OCI-LY7 (cell line): ENCODE measurements around the gene FAM107B. TPM values are rescaled to one million over a fixed set of nuclear protein-coding genes. Genes with fewer than 3 reads are reported as not detected.
A peak's percentile ranks its signal among the peaks of the same experiment; 100 is the strongest.

Experiments
- BruUV-seq: library from RNA; stranded (reverse); fragments of 400-500 nt; replicated peaks from 2 replicates; lab custom pipeline; 2021; lab: Mats Ljungman, UMichigan
- CTCF ChIA-PET: fragments of 300-600 bp; sonication (Branson Sonifier 250); formaldehyde crosslinking; loops from one replicate; lab custom pipeline; 2022; ENCODE audit warnings: antibody characterized with exemption; ENCODE audit not compliant: unreplicated experiment; lab: Charles Lee
- POLR2A ChIA-PET: fragments of 300-600 bp; sonication (Branson Sonifier 250); formaldehyde crosslinking; loops from one replicate; lab custom pipeline; 2022; ENCODE audit warnings: antibody characterized with exemption; lab: Charles Lee
- DNase-seq: peaks from one replicate; pipeline ENCODE4 v3.0.0-alpha.2; 2015; ENCODE audit warnings: low spot score
- H2AFZ ChIP-seq: fragments of 200-600 bp; sonication (generic), shearing (Covaris generic); 2 replicates; pipeline ENCODE4 v1.6.1; 2014; ENCODE audit warnings: mild to moderate bottlenecking, antibody characterized with exemption, low read length, moderate library complexity
- H3K27ac ChIP-seq: fragments of 200-600 bp; sonication (generic); 2 replicates; pipeline ENCODE4 v1.5.1; 2014; ENCODE audit warnings: mixed run types, low read depth, mild to moderate bottlenecking, moderate library complexity, low read length, inconsistent platforms; ENCODE audit not compliant: poor library complexity, severe bottlenecking
- H3K36me3 ChIP-seq: fragments of 200-600 bp; sonication (generic); 2 replicates; pipeline ENCODE4 v1.6.1; 2014; ENCODE audit warnings: mild to moderate bottlenecking, antibody characterized with exemption, low read length, moderate library complexity, mixed read lengths; ENCODE audit not compliant: insufficient read depth
- H3K4me1 ChIP-seq: fragments of 200-600 bp; sonication (generic); 2 replicates; pipeline ENCODE4 v1.5.1; 2014; ENCODE audit warnings: mild to moderate bottlenecking, low read length; ENCODE audit not compliant: insufficient read depth, poor library complexity, severe bottlenecking
- H3K4me2 ChIP-seq: fragments of 200-600 bp; sonication (generic); 2 replicates; pipeline ENCODE4 v1.6.1; 2014; ENCODE audit warnings: mild to moderate bottlenecking, low read length
- H3K4me3 ChIP-seq: fragments of 200-600 bp; sonication (generic); 2 replicates; pipeline ENCODE4 v1.5.1; 2014; ENCODE audit warnings: mild to moderate bottlenecking, low read depth, low read length; ENCODE audit not compliant: poor library complexity, severe bottlenecking
- H3K79me2 ChIP-seq: fragments of 200-600 bp; sonication (generic); 2 replicates; pipeline ENCODE4 v1.6.1; 2016; ENCODE audit warnings: low read depth, mild to moderate bottlenecking, low read length, moderate library complexity, mixed read lengths; ENCODE audit not compliant: insufficient read depth
- H3K9me2 ChIP-seq: fragments of 200-600 bp; sonication (generic); 2 replicates; pipeline ENCODE4 v1.6.1; 2016; ENCODE audit warnings: mild to moderate bottlenecking, low read length, mixed read lengths; ENCODE audit not compliant: insufficient read depth
- H3K9me3 ChIP-seq: fragments of 200-600 bp; sonication (generic); 2 replicates; pipeline ENCODE4 v1.6.1; 2014; ENCODE audit warnings: mild to moderate bottlenecking, mixed run types, low read length, mixed read lengths
- H4K20me1 ChIP-seq: fragments of 200-600 bp; sonication (generic); 2 replicates; pipeline ENCODE4 v1.6.1; 2014; ENCODE audit warnings: mild to moderate bottlenecking, antibody characterized with exemption, low read length, moderate library complexity, mixed read lengths; ENCODE audit not compliant: insufficient read depth
- CTCF ChIP-seq: fragments of 200-600 bp; sonication (generic); conservative IDR thresholded peaks from 2 replicates; pipeline ENCODE4 v1.5.1; 2014; ENCODE audit warnings: mild to moderate bottlenecking, antibody characterized with exemption, low read length, moderate library complexity, mixed read lengths
- EZH2phosphoT487 ChIP-seq: fragments of 200-600 bp; sonication (generic); IDR thresholded peaks from 2 replicates; pipeline ENCODE4 v1.6.1; 2018; ENCODE audit warnings: low read depth, borderline replicate concordance, mild to moderate bottlenecking, mixed run types, antibody characterized with exemption, low read length, moderate library complexity, mixed read lengths
- intact Hi-C: fragments of 100-400 bp; cut with micrococcal nuclease; formaldehyde crosslinking; loops from one replicate; pipeline ENCODE4 v1.10.0; 2022; ENCODE audit not compliant: unreplicated experiment
- total RNA-seq, 2 experiments: library from RNA; depleted of rRNA in 1 of 2; stranded (reverse); fragments of >200 nt in 1 of 2; shearing (Covaris generic) in 1 of 2; gene quantifications; 2 replicates each; pipeline ENCODE4 v1.2.3, GENCODE V29; 2014 to 2022

Gene FAM107B
- total RNA-seq, 2 experiments from 2014 or later = 114 to 398 TPM

- no TSS peak for BruUV-seq
- H3K4me2 ChIP-seq = no peak overlapping the region
- H3K79me2 ChIP-seq = no peaks in the 10 kb centered on the region
- H3K4me3 ChIP-seq = no peak overlapping the region
- POLR2A ChIA-PET = interaction anchor here (0.5 to 0.7 kb wide), 2 partner anchors 25 to 645 kb away, joined by 3 read pairs; no protein-coding TSS in a partner anchor
- H4K20me1 ChIP-seq = no peaks in the 10 kb centered on the region
- no peak overlapping the region for H2AFZ ChIP-seq
- CTCF ChIA-PET = no interaction called here
- H3K36me3 ChIP-seq = no peaks in the 10 kb centered on the region
- peak; percentile 18 for DNase-seq
- H3K4me1 ChIP-seq = no peaks in the 10 kb centered on the region
- H3K27ac ChIP-seq = no peak overlapping the region
- TF ChIP-seq CTCF (peak; percentile 66), EZH2phosphoT487 (no peak)
- no peaks in the 10 kb centered on the region for H3K9me3 ChIP-seq
- intact Hi-C loops = loop anchor here (5.0 to 10.0 kb wide), 2 partner anchors 281 to 694 kb away; no protein-coding TSS in a partner anchor
- H3K9me2 ChIP-seq = no peaks in the 10 kb centered on the region
Observed at GRCh38 chr10:14478604-14479003, 296.1 kb downstream of the FAM107B start.

GRCh38 chr10:14478201-14478600 is 296.5 kb downstream of the FAM107B start:
- no peak for DNase-seq
- H3K9me2 ChIP-seq = no peaks in the 10 kb centered on the region
- CTCF ChIA-PET = no interaction called here
- intact Hi-C loops = loop anchor here (5.0 to 10.0 kb wide), 2 partner anchors 281 to 693 kb away; no protein-coding TSS in a partner anchor
- H3K36me3 ChIP-seq = no peaks in the 10 kb centered on the region
- H3K9me3 ChIP-seq = no peaks in the 10 kb centered on the region
- H3K4me1 ChIP-seq = no peaks in the 10 kb centered on the region
- H3K79me2 ChIP-seq = no peaks in the 10 kb centered on the region
- H3K4me2 ChIP-seq = no peak overlapping the region
- POLR2A ChIA-PET = no interaction called here
- no peak for TF ChIP-seq EZH2phosphoT487
- TF ChIP-seq CTCF = no peak
- no peak overlapping the region for H3K4me3 ChIP-seq
- no TSS peak for BruUV-seq
- no peaks in the 10 kb centered on the region for H4K20me1 ChIP-seq
- H3K27ac ChIP-seq = no peak overlapping the region
- H2AFZ ChIP-seq = no peak overlapping the region

- H3K4me2 ChIP-seq = no peak overlapping the region
- H3K9me2 ChIP-seq = no peaks in the 10 kb centered on the region
- H3K9me3 ChIP-seq = no peaks in the 10 kb centered on the region
- intact Hi-C loops = loop anchor here (5.0 to 10.0 kb wide), 2 partner anchors 280 to 693 kb away; no protein-coding TSS in a partner anchor
- H3K4me3 ChIP-seq = no peak overlapping the region
- POLR2A ChIA-PET = no interaction called here
- no peaks in the 10 kb centered on the region for H4K20me1 ChIP-seq
- no peaks in the 10 kb centered on the region for H3K36me3 ChIP-seq
- no TSS peak for BruUV-seq
- no peak overlapping the region for H2AFZ ChIP-seq
- CTCF ChIA-PET = no interaction called here
- no peak for DNase-seq
- H3K27ac ChIP-seq = no peak overlapping the region
- H3K79me2 ChIP-seq = no peaks in the 10 kb centered on the region
- no peaks in the 10 kb centered on the region for H3K4me1 ChIP-seq
- TF ChIP-seq EZH2phosphoT487 (no peak), CTCF (no peak)
Observed at GRCh38 chr10:14477408-14477710, 297.3 kb downstream of the FAM107B start.
